DMS114 treated with DMSO at 0.1 percent for 48 hours (cell line): Measurements from ENCODE around the gene GJD4.

Experiments
- DNase-seq: peaks from one replicate; lab custom pipeline; 2025; ENCODE audit not compliant: unreplicated experiment; lab: John Stamatoyannopoulos, UW

The GJD4 gene

GRCh38 chr10:35605191-35605590 is at the start of gene GJD4:
Gene GJD4 (plus strand): TSS chr10:35605341. CDS start chr10:35605568, 227 bp downstream.
- no peak for DNase-seq

GRCh38 chr10:35555962-35556930 is 48.9 kb upstream of the GJD4 start:
- DNase-seq, result no peak

- DNase-seq, result no peak
These were observed 46.9 kb upstream of the GJD4 start for GRCh38 chr10:35558276-35558675.

- DNase-seq, result no peak
These were observed 45.7 kb upstream of the GJD4 start for GRCh38 chr10:35559416-35559815.

GRCh38 chr10:35561715-35562114 is 43.4 kb upstream of the GJD4 start:
- DNase-seq, result no peak

GRCh38 chr10:35562427-35562826 is 42.7 kb upstream of the GJD4 start:
- no peak for DNase-seq

GRCh38 chr10:35563261-35563891 is 41.8 kb upstream of the GJD4 start:
- DNase-seq, result peak; percentile 59

- DNase-seq, result no peak
These were observed 40.7 kb upstream of the GJD4 start for GRCh38 chr10:35564341-35564968.

- no peak for DNase-seq
These were observed 39.5 kb upstream of the GJD4 start for GRCh38 chr10:35565602-35566081.

GRCh38 chr10:35567951-35568350 is 37.2 kb upstream of the GJD4 start:
- no peak for DNase-seq

GRCh38 chr10:35568483-35569015 is 36.6 kb upstream of the GJD4 start:
- no peak for DNase-seq

- DNase-seq, result no peak
These were observed 35.9 kb upstream of the GJD4 start for GRCh38 chr10:35569111-35569707.

GRCh38 chr10:35569836-35570235 is 35.3 kb upstream of the GJD4 start:
- DNase-seq, result no peak

GRCh38 chr10:35570397-35570796 is 34.7 kb upstream of the GJD4 start:
- no peak for DNase-seq

GRCh38 chr10:35572583-35572982 is 32.6 kb upstream of the GJD4 start:
- no peak for DNase-seq

- DNase-seq, result no peak
These were observed 31.3 kb upstream of the GJD4 start for GRCh38 chr10:35573796-35574195.

- DNase-seq, result no peak
These were observed 30.2 kb upstream of the GJD4 start for GRCh38 chr10:35574924-35575352.

GRCh38 chr10:35575640-35576039 is 29.5 kb upstream of the GJD4 start:
- no peak for DNase-seq

GRCh38 chr10:35576730-35577129 is 28.4 kb upstream of the GJD4 start:
- DNase-seq, result no peak

GRCh38 chr10:35577926-35578617 is 27.1 kb upstream of the GJD4 start:
- DNase-seq, result no peak
